ENCODE measurements around the gene RAD9A.

Gene RAD9A

DNA sequence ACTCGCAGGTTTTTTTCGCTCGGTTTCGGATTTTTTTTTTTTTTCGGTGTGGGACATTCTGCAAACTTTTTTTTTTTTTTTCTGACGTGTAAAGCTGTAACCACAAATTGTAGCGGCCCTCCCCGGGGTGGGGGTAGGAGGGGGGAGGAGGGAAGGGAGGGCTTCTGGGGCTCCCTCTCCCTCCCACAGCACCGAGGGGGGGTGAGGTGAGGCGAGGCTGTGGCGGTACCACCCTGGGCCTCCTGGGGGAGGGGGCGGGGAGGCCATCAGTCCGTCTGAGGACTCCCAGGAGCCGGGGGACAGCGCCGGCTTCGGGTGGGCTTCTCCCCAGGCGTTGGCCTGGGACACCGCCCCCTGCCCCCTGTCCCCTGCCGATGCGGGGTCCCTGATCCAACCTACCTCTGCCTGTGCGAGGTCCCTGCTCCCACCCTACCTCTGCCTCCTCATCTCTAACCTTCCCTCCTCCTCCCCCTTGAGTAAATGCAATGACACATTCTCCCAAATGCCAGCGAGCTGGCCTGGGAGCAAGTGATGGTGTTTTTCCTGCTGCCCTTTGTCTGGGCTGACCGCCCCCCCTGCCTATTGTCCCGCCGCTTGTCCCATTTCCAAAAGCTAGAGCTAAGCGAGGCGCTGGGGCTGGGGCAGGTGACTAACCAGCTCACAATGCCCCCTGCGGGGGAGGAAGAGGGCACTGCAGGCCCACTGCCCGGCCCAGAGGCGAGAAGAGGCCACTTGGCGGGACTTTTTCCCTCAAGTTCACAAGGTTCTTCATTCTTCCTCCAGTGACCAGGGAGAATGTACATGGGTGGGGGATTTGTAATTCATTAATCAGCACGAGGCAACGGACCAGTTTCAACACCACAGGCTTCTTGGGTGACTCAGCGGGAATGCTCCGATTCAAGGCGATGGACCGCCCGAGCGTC is 17.9 kb upstream of the RAD9A start:
- TF ChIP-seq, protein P1, sequence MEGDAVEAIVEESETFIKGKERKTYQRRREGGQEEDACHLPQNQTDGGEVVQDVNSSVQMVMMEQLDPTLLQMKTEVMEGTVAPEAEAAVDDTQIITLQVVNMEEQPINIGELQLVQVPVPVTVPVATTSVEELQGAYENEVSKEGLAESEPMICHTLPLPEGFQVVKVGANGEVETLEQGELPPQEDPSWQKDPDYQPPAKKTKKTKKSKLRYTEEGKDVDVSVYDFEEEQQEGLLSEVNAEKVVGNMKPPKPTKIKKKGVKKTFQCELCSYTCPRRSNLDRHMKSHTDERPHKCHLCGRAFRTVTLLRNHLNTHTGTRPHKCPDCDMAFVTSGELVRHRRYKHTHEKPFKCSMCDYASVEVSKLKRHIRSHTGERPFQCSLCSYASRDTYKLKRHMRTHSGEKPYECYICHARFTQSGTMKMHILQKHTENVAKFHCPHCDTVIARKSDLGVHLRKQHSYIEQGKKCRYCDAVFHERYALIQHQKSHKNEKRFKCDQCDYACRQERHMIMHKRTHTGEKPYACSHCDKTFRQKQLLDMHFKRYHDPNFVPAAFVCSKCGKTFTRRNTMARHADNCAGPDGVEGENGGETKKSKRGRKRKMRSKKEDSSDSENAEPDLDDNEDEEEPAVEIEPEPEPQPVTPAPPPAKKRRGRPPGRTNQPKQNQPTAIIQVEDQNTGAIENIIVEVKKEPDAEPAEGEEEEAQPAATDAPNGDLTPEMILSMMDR (conservative IDR thresholded peaks at IDR 0.05), result peak; percentile 99
- H3K27ac ChIP-seq, result peak overlapping the region; percentile 95

GRCh38 chr11:67374571-67375281 is 17.1 kb upstream of the RAD9A start:
- H3K27ac ChIP-seq, result peak overlapping the region; percentile 95
- TF ChIP-seq, protein P1 (conservative IDR thresholded peaks at IDR 0.05), result no peak

DNA sequence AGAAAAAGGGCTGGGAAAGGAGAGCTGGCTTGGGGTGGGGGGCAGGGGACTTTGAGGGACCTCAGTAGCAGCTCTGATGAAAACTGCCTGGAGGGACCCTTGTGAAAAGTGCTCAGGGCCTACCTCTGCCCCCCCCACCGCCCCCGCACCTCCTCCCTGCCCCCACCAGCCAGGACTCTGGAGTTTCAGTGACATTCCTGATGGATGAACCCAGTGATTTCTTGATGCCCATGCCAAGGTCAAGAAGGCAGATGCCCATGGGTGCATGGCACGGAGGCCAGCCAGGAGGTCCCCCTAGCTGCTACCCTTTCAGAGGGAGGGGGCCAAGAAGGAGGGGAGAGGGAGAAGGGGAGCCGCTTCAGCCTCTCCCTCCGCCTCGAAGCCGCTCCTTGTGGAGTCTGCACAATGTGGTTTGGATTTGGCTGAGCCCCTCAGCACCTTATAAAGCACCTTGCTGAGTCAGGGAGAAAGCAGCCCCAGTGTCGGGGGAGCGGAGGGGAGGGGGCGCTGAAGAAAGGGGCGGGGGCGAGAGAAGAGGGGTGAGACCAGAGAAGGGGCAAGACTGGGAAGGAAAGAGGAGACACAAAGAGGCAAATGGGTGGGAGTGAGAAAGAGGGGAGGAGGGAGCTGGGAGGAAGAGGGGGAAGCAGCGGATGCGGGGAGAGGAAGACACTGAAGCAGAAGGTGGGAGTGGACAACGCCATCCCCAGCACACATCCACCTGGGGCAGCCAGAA is 16.3 kb upstream of the RAD9A start:
- TF ChIP-seq, protein P1 (conservative IDR thresholded peaks at IDR 0.05), result no peak
- no peak overlapping the region for H3K27ac ChIP-seq

DNA sequence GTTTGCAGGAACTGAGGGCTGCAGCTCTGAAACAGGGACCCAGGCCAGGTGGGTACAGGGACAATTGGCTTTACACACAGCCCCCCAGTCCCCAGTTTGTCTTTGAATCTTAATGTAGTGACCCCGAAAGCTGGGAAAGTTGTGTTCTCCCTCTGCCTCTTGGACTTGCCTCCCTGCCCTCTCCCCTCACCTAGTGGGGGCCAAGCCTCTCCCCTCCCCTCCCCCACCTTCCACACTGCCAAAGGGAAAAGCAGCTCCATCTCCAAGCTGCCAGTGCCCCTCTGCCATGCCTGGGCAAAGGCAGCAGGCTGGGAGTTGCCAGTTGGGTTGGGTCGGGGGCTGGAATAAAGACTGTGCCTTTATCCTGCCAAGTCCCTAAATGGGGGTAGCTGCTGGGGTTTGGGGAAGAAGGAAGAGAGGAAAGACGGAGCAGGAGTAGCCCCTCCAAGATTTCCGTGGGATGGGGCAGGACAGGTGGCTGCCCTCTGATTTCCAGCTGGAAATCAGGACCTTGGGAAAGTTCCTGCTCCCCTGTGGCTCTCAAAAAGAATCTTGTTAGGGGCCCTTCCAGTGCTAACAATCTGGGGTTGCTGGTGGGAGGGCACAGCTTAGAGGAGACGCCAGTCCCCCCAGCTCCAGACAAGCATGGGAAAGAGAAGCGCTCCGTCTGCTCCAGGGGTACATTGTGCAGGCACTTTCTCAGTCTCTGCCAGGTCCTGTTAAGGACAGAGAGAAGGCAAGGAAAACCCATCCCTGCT is 15.5 kb upstream of the RAD9A start:
- H3K27ac ChIP-seq, result no peak overlapping the region
- TF ChIP-seq, protein P1 (conservative IDR thresholded peaks at IDR 0.05), result no peak

DNA sequence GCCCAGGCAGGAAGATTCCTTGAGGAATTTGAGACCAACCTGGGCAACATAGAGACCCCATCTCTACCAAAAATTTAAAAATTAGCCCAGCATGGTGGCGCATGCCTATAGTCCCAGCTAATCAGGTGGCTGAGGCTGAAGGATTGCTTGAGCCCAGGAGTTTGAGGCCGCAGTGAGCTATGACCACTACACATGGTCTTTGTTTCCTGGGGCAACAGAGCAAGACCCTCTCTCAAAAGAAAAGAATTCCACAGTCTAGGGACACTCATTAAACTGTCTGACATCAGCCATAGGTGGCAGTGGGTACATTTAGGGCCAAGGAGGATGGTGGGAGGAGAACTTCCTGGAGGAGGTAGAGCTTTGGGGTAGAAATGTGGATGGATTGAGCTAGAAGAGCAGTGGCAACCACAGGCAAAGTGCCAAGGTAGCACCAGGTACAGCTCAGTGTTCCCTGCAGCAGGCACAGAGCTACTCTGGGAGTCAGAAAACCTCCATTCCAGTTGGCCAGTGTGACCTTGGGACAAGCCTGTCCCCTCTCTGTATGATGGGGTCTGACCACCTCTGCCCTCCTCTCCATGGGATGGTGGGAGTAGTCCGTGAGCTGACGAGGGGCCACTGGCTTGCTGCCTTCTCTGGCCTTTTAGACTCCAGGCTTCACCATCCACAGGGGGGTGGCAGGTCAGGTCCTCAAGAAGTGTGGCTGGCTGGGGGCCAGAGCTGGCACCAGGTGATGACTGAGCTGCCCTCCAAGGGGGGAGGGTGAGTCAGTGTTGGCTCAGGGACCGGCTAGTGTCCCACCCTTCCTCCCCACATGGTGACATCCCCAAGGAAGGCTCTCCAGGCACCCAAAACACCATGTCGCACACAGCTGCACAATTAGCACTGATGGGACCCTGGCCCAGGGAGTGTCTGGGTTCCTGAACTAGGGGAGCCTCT is 14.6 kb upstream of the RAD9A start:
- TF ChIP-seq, protein P1 (conservative IDR thresholded peaks at IDR 0.05), result no peak
- H3K27ac ChIP-seq, result no peak overlapping the region

- TF ChIP-seq, protein P1 (conservative IDR thresholded peaks at IDR 0.05), result no peak
- H3K27ac ChIP-seq, result no peak overlapping the region
Measured at GRCh38 chr11:67378544-67378943, 13.2 kb upstream of the RAD9A start.

Measured in VCaP (cell line).